ENCODE data around the gene CDIP1.

Gene CDIP1

GRCh38 chr16:4537376-4538343 is 913 bp downstream of the CDIP1 start:
- DNase-seq, result peak in 1 of 5 donors; percentile 11

GRCh38 chr16:4536391-4537106 is 2.0 kb downstream of the CDIP1 start:
- DNase-seq, result no peak

- DNase-seq, result no peak
Measured at GRCh38 chr16:4535627-4536108, 2.9 kb downstream of the CDIP1 start.

GRCh38 chr16:4534151-4534790 is 4.3 kb downstream of the CDIP1 start:
- no peak for DNase-seq

- DNase-seq, result no peak
Measured at GRCh38 chr16:4533490-4533889, 5.1 kb downstream of the CDIP1 start.

- DNase-seq, result no peak
Measured at GRCh38 chr16:4532238-4532637, 6.3 kb downstream of the CDIP1 start.

GRCh38 chr16:4531811-4532210 is 6.8 kb downstream of the CDIP1 start:
- DNase-seq, result no peak

- peak in 1 of 5 donors; percentile 43 for DNase-seq
Measured at GRCh38 chr16:4529085-4530060, 9.2 kb downstream of the CDIP1 start.

- DNase-seq, result no peak
Measured at GRCh38 chr16:4525634-4526277, 12.8 kb downstream of the CDIP1 start.

GRCh38 chr16:4525069-4525468 is 13.5 kb downstream of the CDIP1 start:
- DNase-seq, result no peak

- no peak for DNase-seq
Measured at GRCh38 chr16:4524571-4524970, 14.0 kb downstream of the CDIP1 start.

GRCh38 chr16:4523686-4524085 is 14.9 kb downstream of the CDIP1 start:
- DNase-seq, result no peak

GRCh38 chr16:4522051-4522581 is 16.5 kb downstream of the CDIP1 start:
- DNase-seq, result no peak

GRCh38 chr16:4520913-4521312 is 17.7 kb downstream of the CDIP1 start:
- no peak for DNase-seq

GRCh38 chr16:4519274-4520058 is 19.1 kb downstream of the CDIP1 start:
- DNase-seq, result no peak

GRCh38 chr16:4517812-4518680 is 20.5 kb downstream of the CDIP1 start:
- DNase-seq, result no peak

GRCh38 chr16:4515611-4516233 is 22.9 kb downstream of the CDIP1 start:
- peak in 1 of 5 donors; percentile 53 for DNase-seq

GRCh38 chr16:4514606-4515005 is 24.0 kb downstream of the CDIP1 start:
- DNase-seq, result no peak

- DNase-seq, result no peak
Measured at GRCh38 chr16:4513881-4514280, 24.7 kb downstream of the CDIP1 start.

Data from T-helper 1 cell (primary cell).